ENCODE results near the gene CERS6. TPM values are rescaled to one million over a fixed set of nuclear protein-coding genes. Genes with fewer than 3 reads are reported as not detected.

The CERS6 gene
- total and polyA plus RNA-seq, 2 donors from 2014 or later = 9.4 to 18.8 TPM

- Histone ChIP-seq H3K36me3 (ENCODE audit: control insufficient read depth in 2 of 3, insufficient read depth in 3 of 3, low read length in 3 of 3) (no peaks in the 10 kb centered on the region), H3K9me3 (ENCODE audit: control insufficient read depth in 2 of 3, insufficient read depth in 1 of 3, low read length in 3 of 3) (no peaks in the 10 kb centered on the region), H3K4me1 (ENCODE audit: control insufficient read depth in 2 of 3, insufficient read depth in 2 of 3, low read depth in 1 of 3, low read length in 3 of 3) (no peaks in the 10 kb centered on the region), H3K9ac (ENCODE audit: low read length in 3 of 3) (no peak overlapping the region), H3K27ac (ENCODE audit: low read depth in 2 of 2, low read length in 2 of 2) (no peak overlapping the region), H3K27me3 (ENCODE audit: control insufficient read depth, insufficient read depth, low read length) (no peaks in the 10 kb centered on the region), H3K4me3 (ENCODE audit: low read length in 3 of 3) (no peak overlapping the region)
- no peak for TF ChIP-seq CTCF (IDR thresholded peaks at IDR 0.05; ENCODE audit: borderline replicate concordance, extremely low read depth, insufficient read depth)
- intact Hi-C loops (cut with DNase I) = no loop called here
- FAIRE-seq = no peak
- DNase-seq = no peak
Observed at GRCh38 chr2:168416555-168416954, 39.5 kb upstream of the CERS6 start.

- TF ChIP-seq CTCF (IDR thresholded peaks at IDR 0.05; ENCODE audit: borderline replicate concordance, extremely low read depth, insufficient read depth) = no peak
- FAIRE-seq (no peak), DNase-seq (no peak)
- intact Hi-C loops (cut with DNase I) = no loop called here
- Histone ChIP-seq H3K9ac (ENCODE audit: low read length in 3 of 3) (no peak overlapping the region), H3K4me1 (ENCODE audit: control insufficient read depth in 2 of 3, insufficient read depth in 2 of 3, low read depth in 1 of 3, low read length in 3 of 3) (no peaks in the 10 kb centered on the region), H3K27ac (ENCODE audit: low read depth in 2 of 2, low read length in 2 of 2) (no peak overlapping the region), H3K36me3 (ENCODE audit: control insufficient read depth in 2 of 3, insufficient read depth in 3 of 3, low read length in 3 of 3) (no peaks in the 10 kb centered on the region), H3K27me3 (ENCODE audit: control insufficient read depth, insufficient read depth, low read length) (no peaks in the 10 kb centered on the region), H3K4me3 (ENCODE audit: low read length in 3 of 3) (no peak overlapping the region), H3K9me3 (ENCODE audit: control insufficient read depth in 2 of 3, insufficient read depth in 1 of 3, low read length in 3 of 3) (no peaks in the 10 kb centered on the region)
Observed at GRCh38 chr2:168422584-168422983, 33.5 kb upstream of the CERS6 start.

- no peak overlapping the region for H3K9ac ChIP-seq (ENCODE audit: low read length in 3 of 3)
- TF ChIP-seq CTCF (IDR thresholded peaks at IDR 0.05; ENCODE audit: borderline replicate concordance, extremely low read depth, insufficient read depth) = no peak
- FAIRE-seq = no peak
- no peaks in the 10 kb centered on the region for H3K4me1 ChIP-seq (ENCODE audit: control insufficient read depth in 2 of 3, insufficient read depth in 2 of 3, low read depth in 1 of 3, low read length in 3 of 3)
- no peaks in the 10 kb centered on the region for H3K9me3 ChIP-seq (ENCODE audit: control insufficient read depth in 2 of 3, insufficient read depth in 1 of 3, low read length in 3 of 3)
- DNase-seq = no peak
- H3K4me3 ChIP-seq (ENCODE audit: low read length in 3 of 3) = no peak overlapping the region
- H3K36me3 ChIP-seq (ENCODE audit: control insufficient read depth in 2 of 3, insufficient read depth in 3 of 3, low read length in 3 of 3) = no peaks in the 10 kb centered on the region
- no peaks in the 10 kb centered on the region for H3K27me3 ChIP-seq (ENCODE audit: control insufficient read depth, insufficient read depth, low read length)
- intact Hi-C loops (cut with DNase I) = no loop called here
- H3K27ac ChIP-seq (ENCODE audit: low read depth in 2 of 2, low read length in 2 of 2) = no peak overlapping the region
Observed at GRCh38 chr2:168424112-168424951, 31.7 kb upstream of the CERS6 start.

All from kidney (tissue), 14 donors.